HG03039 (cell line): Measurements from ENCODE around the gene DIS3L2.
"Not testable (repeated sequence)": the region's sequence is repeated elsewhere in the genome, so short reads cannot be mapped to it uniquely, and the experiment has no call there.

Experiments used
- ATAC-seq: cut with Tn5 transposase; IDR thresholded peaks from one replicate; pipeline ENCODE4 v1.9.1; 2021; ENCODE audit warnings: mild to moderate bottlenecking, moderate library complexity; ENCODE audit not compliant: unreplicated experiment

The DIS3L2 gene

DNA sequence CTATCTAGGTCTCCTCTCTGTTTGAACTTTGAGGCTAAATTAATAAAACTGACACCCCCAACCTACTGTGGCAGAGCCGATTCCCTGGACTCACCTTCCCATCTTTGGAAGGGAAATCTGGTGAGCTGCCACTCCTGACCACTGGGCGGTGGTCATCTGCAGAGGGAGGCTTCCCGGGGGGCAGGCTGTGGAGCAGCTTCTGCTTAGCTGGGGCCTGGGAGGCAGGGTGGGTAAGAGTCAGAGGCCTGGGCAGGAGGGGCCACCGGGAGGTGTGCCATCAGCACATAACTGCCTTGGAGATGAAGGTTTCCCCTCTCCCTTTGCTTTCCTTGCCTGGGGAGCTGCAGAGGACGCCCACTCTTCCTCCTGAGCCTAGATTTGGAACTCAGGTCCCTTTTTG is 33.0 kb upstream of the DIS3L2 start:
- no peak for ATAC-seq

DNA sequence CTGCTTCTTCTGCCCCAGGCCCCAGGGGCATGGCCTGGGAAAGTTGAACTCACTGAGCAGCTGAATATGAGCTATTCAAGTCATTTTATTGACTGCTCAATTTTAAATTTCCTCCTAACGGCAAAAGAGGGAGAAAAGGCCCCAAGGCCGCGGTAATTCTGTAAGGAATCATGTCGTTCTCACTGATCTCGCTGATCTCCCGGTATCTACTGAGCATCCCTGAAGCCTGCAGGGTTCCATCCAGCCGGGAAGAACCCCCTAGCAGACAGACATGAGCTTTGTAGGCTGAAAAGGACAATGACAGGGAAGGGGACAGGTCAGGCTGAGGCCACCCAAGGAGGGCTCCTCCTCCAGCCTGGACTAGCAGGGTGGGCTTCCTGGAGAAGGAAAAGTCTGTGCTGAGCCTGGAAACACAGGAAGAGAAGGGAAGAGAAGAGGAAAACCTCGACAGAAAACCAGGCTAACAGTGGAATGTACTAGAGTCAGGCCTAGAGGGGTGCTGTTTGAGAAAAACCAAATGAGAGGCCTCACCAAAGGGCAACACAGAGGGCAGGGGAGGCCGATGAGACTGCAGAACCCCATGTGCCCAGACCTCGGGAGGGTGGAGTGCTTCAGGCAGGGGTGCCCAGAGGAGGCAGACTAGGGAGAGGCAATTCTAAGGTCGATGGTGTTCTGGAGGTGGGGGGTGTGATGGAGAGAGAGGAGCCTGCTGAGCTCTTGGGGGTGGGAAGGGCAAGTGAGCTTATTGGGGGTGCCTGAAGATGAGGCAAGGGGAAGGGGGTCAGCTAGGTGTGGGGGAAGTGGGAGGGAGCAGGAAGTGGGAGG is 32.4 kb upstream of the DIS3L2 start:
- no peak for ATAC-seq

DNA sequence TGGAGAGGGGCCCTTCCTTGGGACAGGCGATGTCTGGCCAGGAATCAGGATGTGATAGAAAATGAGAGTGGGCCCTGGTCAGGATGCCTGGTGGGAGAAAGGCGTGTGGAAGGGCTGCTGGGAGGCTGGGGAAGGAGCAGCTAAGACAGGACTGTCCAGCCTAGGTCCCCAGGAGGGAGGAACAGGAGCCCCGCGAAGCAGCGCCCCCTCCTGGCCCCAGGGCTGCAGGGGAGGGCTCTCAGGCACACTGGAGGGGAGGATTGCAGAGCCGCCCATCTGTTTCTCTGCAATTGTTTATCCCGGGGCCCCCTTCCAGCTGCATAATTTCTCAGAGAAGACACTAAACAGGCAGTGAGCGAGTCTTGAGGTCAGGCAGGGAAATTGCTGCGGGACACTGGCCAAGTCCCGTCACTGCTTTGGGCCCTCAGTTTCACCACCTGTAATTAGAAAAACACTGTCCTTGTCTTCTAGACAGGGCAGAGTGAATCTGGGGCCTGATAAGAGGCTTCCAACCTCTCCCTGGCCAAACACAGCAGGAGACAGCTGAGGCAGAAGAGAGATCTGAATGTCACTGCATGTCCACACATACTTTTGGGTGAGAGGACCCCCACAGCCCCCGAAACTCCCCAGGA is 31.4 kb upstream of the DIS3L2 start:
- no peak for ATAC-seq

DNA sequence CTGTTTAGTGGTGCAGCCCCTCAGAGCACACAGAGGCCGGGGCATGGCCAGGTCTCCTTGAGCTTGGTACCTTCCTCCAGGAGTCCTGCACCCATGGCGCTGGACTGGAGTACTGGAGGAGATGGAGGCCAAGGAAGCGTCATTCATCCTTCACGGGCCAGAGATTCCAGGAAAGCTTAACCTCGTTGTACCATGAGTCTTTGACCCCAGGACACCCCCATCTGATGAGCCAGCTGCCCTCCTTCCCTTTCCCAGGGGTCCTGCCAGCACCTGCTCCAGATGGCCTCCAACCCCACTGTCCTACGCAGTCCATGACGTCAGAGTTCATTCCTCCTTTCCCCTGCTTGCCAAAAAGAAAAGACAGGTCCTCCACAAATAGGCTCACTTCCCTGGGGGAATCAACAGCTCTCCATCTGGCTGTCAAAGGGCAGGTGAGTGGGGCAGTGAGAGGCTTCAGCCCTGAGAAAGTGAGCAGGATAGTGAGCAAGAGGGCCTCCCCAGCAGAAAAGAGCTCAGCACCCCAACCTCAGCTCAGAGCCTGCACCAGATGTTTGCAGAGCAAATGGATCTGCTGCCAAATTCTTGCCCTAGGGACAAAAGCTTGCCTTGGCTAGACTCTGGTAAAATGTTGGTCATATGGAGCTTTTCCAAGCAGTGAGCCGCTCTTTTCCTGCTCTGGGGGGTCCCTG is 30.8 kb upstream of the DIS3L2 start:
- no peak for ATAC-seq

DNA sequence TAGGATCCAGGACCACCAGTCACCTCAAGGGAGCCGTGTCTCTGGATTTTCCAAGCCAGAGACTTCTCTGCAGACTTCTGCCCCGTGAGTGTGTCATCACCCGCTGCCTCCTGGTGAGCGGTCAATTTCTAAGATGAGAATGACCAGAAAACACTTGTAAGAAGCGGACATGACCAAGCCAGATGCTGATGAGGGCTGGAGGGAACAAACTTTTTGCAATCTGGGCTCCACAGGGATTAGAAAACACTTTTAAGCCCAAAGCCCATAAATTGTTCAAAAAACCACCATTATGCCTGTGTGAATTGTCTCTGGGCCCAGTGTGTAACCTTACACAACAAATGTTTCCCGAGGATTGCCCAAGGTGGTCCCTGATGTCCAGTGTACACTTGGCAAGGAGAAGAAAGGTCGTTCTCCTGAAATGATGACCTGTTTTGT is 30.0 kb upstream of the DIS3L2 start:
- ATAC-seq: no peak

DNA sequence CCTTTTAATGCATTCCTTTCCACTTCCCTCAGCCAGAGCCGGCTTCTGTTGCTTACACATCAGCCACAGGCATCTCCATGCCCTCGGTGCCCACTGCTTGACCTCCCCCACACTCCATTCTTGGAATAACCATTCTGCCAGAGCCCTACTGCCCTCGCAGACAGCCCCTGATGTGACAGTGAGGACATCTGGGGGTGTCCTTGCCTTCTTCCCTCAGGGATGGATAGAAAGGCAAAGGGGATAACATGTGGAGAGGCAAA is 28.9 kb upstream of the DIS3L2 start:
- ATAC-seq: no peak

DNA sequence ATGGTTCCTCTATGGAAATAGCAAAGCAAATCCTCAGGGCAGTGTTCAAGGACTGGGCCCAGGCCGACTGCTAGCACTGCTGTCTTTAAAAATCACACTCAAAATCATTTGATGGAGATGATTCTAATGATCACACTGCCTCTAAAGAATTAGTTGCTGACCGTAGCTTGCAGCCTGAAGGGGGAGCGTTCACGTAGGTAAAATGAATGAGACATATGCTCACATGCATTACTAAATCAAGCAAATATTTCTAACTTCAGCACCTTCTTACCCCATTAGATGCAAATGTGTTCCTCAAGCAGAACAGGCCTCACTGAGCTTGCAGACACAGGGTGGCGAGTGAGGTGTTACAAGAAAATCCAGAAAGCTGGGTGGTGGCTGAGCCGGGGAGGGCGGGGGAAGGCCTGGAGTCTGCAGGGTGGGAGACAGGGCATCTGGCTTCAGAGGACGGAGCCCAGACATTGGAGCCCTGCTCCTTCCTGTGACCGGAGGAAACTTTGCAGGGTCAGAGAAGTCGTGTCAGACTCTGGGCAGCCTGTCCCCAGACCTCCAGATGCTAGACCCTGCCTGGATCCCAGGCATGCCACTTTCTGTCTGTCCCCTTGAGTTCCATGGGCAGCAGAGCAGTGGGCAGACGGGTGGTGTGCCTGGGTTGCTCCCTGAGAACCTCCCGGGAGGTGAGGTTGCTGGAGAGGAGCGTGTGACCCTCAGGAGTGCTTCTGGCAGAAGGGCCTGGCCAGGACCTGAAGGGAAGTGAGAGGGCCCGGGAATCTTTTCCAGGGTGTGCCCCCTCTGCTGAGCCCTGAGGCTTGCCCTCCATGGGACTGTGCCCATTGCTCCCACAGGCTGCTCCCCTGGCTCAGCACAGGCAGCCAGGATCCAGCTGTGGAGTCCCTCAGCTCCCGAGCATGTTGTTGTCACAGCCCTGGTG is 28.3 kb upstream of the DIS3L2 start:
- ATAC-seq: no peak

DNA sequence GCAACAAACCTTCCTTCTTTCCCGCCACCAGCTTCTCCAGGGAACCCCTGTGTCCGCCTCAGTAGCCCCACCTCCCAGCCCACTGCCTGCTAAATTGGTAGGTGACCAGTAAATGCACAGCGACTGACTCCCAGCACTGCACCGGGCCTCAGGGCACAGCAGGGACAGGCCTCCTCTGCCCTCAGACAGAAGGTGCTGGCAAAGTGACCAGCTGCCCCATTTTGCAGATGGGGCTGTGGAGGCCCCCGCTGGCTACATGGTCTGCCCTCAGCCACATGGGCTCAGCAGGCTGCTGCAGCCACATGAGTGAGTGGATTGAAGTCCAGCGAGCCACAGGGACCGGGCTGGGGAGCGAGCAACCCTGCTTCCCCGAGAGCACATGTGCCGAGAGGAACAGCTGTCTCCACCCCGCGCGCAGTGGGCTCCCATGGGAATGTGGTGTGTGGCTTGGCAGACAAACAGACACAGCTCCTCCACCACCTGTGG is 27.6 kb upstream of the DIS3L2 start:
- no peak for ATAC-seq

DNA sequence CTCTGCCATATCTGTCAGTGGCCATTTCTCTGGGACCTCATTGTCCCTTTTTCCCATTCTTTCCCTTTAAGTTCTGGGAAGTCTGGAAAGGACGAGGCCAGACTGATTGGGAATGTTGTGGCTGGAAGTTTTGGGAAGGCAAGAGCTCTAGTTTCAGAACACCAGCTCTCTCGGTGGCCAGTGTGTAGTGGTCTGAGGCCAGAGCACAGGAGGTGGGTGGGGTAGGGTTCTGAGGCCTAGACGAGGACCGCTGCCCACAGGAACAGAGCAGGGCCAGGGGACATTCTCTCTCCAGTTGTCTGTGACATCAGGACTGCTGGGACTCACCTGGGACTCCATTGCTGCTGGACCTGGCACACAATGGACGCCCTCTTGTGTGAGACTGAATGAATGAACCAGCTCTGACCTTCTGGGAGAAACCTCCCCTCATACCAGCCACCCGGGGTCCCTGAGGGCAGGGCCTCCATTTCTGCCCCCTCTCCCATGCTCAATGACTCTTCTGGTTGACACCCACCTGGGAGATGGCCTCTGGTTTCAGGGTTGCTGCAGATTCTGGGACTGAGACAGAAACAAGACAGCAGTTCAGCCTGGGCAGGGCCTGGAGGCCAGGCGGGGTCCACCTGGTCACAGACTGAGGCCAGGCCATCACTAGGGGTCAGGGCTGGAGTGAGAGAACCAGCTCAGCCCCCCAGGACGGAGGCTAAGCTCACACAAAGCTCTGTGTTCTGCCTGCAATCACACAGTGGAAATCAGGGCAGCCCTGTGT is 26.9 kb upstream of the DIS3L2 start:
- no peak for ATAC-seq

DNA sequence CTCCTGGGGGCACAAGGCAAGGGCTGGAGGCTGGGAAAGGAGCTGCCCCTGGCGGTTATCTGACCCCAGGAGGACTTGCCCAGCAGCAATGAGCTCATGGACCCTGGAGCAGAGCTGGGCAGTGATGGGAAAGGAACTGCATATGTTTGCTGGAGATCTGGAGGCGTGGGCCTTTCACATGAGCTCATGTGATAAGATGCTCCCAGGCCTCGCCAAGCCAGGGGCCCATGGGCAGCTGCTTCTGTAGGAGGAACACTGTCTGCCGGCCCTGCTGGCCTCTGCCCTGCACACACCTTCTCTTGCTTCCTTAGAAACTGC is 26.3 kb upstream of the DIS3L2 start:
- no peak for ATAC-seq

DNA sequence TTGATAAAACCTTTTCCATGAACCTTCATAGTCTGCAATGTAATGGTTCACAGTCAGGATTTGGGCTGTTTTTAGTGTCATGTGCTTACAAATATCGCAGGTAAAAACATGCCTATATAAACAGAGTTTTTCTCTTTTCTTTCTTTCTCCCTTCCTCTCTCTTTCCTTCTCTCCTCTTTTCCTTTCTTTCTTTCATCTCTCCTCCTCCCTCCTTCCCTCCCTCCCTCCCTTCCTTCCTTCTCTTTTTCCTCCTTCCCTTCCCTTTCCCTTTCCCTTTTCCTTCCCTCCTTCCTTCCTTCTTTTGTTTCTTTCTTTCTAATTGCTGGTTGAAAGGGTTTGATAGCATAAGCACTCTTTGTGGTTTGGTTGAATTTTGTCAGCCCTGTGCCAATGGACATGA is 25.7 kb upstream of the DIS3L2 start:
- ATAC-seq: no peak

DNA sequence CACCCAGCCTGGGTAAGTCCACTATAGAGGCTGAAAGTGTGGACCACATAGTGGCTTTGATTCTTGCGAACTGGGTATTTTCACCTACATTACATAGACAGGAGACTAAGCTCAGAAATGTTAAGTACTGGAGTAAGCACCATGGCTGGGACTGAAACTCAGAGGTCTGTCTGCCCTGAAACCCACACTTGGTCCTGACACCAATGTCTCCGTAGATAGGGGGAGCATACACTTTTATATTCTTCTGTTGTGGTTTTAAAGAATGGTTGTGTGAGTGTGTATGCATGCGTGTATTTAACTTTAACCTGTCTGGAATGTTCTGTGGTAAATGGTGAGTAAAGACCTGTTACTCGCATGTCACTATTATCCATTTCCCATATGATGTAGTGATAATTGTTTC is 25.0 kb upstream of the DIS3L2 start:
- ATAC-seq: no peak

DNA sequence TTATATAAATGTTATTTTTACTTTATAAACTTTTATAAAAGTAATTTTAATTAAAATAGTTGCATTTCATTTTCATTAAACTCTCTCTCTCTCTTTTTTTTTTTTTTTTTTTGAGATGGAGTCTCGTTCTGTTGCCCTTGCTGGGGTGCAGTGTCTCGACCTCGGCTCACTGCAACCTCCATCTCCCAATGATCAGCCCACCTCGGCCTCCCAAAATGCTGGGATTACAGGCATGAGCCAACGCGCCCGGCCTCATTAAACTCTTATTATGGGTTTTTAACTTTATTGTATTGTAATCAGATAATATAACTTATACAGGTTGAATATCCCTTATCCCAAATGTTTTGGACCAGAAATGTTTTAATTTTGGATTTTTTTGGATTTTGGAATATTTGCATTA is 24.5 kb upstream of the DIS3L2 start:
- ATAC-seq: no peak

DNA sequence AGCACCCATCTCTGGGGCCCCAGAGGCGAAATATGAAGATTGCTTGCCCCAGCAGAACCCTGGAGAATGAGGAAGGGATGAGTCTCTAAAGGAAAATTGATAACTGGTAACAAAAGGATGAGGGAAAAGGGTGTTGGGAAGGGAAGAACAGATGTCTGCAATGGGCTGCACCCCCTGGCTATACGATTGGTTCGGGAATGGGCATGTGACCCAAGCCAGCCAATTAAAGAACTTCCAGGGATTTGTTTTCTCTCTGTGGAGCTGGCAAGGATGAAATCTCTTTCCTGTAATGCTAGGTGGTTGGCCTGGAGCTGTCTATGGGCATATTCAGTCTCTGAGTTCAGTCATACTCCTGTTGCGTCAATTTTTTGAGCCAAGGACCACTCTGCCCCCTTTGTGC is 22.5 kb upstream of the DIS3L2 start:
- no peak for ATAC-seq

DNA sequence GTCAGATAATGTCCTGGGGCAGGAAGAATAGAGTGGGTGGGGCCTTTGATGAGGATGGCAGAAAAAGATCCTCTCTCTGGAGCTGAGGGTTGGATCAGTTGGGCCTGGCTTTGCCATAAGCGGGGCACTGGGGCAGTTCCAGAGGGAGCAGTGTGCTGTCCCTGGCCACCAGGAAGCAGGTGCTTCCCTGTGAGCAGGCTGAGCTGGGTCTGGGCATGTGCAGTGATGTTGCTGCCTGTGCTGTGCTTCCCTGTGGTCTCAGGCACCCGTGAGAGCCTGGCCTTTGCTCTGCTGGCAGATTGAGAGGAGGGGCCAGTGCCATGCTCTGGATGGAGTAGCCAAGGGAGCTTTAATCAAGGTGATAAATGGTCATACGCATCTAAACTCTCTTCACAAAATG is 20.7 kb upstream of the DIS3L2 start:
- no peak for ATAC-seq

DNA sequence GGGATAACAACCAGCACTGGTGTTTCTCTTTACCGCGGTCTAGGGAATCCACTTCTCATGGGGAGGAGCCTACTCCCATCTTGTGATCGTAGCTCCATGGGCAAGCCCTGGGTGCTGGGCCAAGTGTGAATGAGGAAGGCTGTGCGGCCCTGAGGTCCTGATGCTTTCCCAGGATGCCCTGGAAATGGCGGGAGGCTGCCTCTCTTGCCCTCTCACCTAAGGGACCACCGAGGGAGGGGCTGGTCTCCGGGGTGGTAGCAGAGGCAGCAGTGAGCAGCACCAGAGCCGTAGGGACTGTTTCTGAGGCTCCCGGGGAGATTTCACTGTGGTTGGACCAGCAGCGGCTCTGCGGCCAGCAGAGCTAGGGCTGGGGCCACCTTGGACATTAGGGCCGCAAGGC is 19.8 kb upstream of the DIS3L2 start:
- no peak for ATAC-seq

DNA sequence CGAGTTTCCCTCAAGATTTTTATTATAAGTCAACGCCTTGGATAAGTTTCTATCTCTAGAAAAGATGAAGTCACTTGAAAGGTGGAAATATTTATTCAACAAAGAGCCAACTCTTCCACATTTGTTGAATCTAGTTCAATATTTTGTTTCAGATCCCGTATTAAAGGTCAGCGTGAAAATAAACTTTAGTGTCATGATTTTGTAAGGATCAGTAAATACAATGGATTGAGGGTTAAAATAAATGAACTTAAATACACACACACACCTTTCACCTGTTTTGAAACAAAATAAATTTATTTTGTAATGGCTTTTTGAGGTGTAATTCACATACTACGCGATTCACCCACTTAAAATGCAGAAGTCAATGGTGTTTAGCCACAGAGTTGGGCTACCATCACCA is 19.3 kb upstream of the DIS3L2 start:
- ATAC-seq: no peak

DNA sequence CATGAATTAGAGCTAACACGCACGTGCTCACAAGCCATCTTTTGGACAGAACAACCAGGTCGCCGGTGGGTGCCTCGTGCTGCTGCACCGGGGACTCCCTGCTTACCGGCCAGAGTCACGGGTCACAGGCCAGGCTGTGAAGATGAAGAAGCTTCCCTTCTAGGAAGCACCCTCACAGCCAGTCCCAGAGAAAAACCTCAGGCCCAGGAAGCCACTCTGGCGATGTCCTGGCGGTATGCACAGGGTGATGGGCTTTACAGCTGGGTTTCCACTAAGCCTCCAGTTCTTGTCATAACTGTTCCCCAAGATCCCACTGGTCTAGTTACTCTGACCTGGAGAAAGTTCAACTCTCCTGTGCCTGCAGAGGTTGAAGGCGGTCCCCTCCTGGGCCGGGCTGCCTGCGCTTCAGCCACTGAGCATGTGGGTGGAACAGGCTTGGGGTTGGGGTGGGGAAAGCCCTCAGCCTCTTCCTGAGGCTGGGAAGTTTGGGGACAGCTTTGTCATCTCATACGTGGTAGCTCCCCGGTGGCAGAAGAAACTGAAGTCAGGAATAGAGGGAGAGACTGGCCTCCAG is 15.2 kb upstream of the DIS3L2 start:
- no peak for ATAC-seq

DNA sequence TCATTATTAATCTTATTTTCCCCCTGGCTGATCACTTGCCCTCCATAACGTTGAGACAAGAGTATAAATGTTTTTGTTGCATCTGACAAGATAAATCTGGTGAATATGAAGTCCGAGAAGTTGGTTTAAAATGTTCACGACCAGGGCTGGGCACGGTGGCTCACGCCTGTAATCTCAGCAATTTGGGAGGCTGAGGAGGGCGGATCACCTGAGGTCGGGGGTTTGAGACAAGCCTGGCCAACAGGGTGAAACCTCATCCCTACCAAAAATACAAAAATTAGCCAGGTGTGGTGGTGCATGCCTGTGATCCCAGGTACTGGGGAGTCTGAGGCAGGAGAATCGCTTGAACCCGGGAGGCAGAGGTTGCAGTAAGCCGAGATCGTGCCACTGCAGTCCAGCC is 14.4 kb upstream of the DIS3L2 start:
- ATAC-seq: not testable (repeated sequence)

DNA sequence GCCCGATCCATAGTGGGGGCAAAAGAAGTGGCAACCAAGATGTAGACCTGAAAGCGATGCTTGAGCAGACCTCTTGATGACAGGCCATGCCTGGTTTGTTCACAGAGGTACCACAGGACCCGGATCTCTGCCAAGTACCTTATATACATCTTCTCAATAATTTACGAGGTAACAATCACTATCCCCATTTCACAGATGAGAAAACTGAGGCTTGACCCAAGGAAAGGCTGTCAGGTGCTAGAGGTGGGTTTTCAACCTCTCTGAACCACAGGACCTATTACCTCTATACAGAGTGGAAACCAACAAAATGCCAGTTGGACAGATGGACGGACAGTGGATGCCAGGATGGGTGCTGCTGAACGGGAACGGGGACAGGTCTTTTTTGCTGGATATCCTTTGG is 13.8 kb upstream of the DIS3L2 start:
- ATAC-seq: no peak
